GM11168 (cell line): Measurements from ENCODE around the gene TMEM91.

ENCODE experiments used
- in situ Hi-C: fragments of 300-500 bp; cut with MboI; formaldehyde crosslinking; loops from one replicate; pipeline ENCODE4 v1.12.0; 2022; ENCODE audit warnings: low sequenced_read_pairs; ENCODE audit not compliant: unreplicated experiment

TMEM91 gene

GRCh38 chr19:41427647-41428480 is 51.5 kb downstream of the TMEM91 start:
- in situ Hi-C loops, result no loop called here

GRCh38 chr19:41428481-41428859 is 52.1 kb downstream of the TMEM91 start:
- in situ Hi-C loops, result no loop called here

GRCh38 chr19:41430922-41431321 is 54.6 kb downstream of the TMEM91 start:
- in situ Hi-C loops, result no loop called here

GRCh38 chr19:41431426-41432386 is 55.4 kb downstream of the TMEM91 start:
- in situ Hi-C loops, result no loop called here

- in situ Hi-C loops, result no loop called here
These were observed 56.8 kb downstream of the TMEM91 start for GRCh38 chr19:41433171-41433570.
